HG03066 (cell line): Measurements from ENCODE around the gene KASH5.

Source experiments
- ATAC-seq: cut with Tn5 transposase; IDR thresholded peaks from one replicate; pipeline ENCODE4 v1.9.1; 2021; ENCODE audit warnings: low read depth; ENCODE audit not compliant: unreplicated experiment

The KASH5 gene

DNA sequence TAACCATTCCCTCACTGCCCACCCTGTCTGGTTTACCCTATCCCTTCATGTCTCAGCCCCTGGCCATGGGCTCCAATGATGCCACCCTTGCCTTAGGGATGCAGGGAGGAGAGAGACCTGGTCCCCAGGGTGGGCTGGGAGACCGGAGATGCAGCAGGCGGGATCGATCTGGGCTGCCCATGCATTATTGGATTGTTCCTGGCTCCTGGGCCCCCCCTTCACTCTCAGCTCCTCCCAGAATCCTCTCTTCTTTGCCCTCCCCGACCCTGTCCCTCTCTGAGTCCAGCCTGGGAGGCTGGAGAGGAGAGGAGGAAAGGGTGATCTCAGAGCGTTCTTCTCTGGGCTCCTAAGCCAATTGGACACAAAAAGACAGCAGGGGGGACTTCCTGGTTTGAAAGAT lies 5.8 kb downstream of the KASH5 start:
- no peak for ATAC-seq

DNA sequence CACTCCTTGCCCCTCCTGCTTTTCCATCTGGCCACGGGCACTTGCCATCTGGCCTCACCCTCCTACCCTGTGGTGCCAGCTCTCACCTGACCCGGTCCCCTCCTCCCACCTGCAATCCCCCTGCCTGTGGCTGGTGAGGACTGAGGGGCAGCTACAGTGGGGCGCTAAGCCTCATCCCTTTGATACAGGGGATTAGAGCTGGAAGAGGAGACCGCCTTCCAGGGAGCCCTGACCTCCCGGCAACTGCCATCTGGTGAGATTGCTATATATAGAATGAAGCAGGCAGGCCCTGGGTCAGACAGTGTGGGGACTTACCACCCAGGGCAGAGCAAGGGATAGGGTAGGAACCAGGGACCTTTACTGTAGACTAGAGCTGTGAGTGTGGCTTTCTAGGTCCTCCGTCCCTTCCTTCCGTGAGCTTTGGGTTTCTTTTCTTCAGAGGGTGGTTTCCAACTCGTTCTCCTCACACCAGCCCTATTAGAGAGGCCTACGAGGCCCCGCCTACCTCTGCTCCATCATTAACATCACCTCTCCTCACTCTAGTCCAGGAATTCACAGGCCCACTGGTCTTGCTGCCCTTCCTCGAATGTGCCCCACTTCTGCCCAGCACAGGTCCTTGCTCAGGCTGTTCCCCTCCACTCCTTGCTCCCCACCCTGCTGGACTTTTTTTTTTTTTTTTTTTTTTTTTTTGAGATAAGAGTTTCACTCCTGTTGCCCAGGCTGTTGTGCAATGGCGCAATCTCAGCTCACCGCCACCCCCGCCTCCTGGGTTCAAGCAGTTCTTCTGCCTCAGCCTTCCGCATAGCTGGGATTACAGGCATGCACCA lies 7.7 kb downstream of the KASH5 start:
- no peak for ATAC-seq

DNA sequence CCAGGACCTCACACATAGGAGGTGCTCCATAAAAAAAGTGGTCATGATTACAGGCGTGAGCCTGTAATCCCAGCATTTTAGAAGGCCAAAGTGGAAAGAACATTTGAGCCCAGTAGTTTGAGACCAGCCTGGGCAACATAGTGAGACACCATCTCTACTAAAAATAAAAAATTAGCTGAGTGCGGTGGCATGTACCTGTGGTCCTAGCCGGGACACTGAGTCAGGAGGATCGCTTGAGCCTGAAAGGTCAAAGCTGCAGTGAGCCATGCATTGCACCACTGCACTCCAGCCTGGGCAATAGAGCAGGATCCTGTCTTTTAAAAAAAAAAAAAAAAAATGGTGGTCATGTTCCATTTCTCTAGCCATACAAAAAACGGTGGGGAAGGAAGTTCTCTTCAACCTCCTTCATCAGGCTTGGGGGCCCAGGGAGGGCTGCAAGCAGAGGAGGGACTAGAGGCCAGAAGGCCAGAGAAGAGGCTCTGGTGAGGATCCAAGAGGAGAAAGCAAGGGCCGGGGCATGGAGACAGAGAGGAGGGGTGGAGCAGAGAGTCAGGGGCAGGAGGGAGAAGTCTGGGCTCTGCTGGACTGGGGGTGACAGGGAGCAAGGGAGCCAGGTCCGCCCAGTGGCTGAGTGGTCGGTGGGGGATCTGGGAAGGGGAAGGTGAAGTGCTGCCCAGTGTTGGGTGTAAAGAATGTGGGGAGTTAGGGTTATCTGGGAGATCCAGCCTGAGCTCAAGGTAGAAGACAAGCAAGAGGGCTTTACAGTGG lies 8.9 kb downstream of the KASH5 start:
- ATAC-seq: no peak

DNA sequence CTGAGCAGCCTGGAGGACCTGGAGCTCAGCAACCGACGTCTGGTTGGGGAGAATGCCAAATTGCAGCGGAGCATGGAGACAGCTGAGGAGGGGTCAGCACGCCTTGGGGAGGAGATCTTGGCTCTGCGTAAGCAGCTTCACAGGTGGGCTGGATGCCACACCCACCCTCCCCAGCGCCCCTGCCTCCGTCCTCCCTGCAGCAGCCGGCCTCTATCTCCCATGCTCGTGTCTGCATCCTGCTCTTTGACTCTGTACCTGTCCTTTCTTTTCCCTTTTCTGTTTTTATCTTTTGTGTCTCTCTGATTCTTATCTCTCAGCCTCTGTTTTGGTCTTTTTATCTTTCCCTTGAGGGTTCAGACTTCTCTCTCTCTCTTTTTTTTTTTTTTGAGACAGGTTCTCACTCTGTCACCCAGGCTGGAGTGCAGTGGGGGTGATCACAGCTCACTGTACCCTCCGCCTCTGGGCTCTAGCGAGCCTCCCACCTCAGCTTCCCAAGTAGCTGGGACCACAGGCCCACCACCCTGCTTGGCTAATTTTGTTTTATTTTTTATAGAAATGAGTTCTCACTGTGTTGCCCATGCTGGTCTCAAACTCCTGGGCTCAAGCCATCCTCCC lies 10.1 kb downstream of the KASH5 start:
- ATAC-seq: no peak

DNA sequence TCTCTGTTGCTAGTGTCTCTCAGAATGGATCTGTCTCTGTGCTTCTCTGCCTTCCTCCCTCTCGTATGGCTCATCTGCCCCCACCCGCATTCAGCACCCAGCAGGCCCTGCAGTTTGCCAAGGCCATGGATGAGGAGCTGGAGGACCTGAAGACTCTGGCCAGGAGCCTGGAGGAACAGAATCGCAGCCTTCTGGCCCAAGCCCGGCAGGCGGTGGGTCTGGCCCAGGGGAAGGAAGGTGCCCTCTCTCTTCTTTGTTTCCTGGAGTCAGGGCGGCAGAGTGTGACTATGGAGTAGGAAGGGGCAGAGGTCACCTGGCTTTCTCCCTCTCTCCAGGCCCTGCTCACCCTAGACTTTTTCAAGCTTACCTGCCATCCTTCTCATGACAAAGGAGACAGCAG lies 10.9 kb downstream of the KASH5 start:
- ATAC-seq: no peak

DNA sequence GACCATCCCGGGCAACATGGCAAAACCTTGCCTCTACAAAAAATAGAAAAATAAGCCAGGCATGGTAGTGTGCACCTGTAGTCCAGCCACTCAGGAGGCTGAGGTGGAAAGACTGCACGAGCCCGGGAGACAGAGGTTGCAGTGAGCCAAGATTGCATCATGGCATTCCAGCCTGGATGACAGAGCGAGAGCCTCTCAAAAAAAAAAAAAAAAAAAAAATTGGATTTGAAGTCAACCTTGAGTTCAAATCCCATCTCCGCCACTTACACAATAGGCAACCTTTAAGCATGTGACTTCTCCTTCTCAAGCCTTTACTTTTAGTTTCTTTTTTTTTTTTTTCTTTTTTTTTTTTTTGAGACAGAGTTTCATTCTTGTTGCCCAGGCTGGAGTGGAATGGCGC lies 12.0 kb downstream of the KASH5 start:
- ATAC-seq: no peak

DNA sequence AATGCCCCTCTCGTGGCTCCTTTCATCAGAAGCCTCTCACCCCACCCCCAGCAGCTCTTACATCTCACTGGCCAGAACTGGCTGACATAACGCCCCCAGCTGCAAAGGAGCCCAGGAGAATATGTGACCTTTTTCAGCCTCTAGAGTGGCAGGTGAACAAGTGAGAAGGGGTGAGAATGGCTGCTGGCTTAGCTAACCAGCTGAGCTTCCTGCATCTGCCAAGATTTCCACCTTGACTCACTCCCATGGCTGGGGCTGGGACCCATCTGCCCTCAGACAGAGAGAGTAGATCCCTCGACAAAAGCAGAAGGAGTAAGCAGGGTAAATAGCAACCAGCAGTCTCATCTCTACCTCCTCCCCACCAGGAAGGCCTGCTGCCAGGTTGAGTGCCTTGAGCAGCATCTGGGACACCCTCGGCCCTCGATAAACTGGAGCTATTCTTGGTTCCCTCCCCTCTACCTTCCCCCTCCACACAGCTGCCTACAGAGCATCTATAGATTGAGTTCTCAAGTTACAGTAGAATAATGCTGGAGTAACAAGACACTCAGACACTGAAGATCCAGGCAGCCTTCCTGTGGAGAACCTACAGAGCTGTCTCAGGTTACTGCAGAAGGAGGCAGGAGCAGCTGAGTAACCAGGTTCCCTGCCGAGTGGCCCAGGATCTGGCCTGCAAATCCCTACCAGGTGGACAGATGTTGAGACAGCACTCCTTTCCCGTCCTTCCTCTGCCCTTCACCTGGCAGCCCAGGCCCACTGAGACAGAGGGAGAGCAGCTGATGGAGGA lies 15.5 kb downstream of the KASH5 start:
- no peak for ATAC-seq

DNA sequence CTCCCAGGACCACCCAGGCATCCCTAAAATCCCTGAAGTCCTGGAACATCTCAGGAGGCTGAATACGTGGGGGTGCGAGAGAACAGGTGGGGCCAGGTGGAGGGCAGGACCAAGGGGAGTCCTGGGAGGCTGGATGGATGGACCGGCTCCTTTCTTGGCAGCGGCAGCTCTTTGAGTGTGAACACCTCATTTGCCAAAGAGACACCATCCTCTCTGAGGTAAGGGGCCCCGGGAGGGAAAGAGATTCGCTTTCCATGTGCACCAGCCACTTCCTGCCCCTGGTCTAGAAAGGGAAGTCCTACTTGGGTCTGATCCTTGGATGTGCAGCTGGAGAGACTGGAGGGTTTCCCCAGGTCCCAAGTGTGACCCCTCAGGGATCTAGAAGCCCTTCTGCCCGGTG lies 19.0 kb downstream of the KASH5 start:
- no peak for ATAC-seq

DNA sequence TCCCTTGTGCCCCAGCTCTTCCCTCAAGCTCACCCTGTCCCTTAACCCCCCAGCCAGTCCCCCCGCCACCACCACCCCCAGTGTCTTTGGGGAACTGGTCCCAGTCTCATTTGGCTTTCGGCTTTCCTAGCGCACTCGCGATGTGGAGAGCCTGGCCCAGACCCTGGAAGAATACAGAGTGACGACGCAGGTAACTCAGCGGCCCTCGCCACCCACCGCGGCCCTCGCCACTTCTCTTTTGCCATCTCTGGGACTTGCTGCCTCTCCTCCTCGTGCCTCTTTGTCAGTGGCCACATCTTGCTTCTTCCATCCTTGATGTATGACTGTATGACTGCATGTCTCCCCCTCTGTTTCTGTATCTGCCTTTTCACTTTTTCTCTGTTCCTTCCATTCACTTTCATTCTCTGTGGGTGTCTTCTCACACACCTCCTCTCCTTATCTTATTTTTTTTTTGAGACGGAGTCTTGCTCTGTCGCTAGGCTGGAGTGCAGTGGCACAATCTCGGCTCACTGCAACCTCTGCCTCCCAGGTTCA lies 19.5 kb downstream of the KASH5 start:
- ATAC-seq: no peak

DNA sequence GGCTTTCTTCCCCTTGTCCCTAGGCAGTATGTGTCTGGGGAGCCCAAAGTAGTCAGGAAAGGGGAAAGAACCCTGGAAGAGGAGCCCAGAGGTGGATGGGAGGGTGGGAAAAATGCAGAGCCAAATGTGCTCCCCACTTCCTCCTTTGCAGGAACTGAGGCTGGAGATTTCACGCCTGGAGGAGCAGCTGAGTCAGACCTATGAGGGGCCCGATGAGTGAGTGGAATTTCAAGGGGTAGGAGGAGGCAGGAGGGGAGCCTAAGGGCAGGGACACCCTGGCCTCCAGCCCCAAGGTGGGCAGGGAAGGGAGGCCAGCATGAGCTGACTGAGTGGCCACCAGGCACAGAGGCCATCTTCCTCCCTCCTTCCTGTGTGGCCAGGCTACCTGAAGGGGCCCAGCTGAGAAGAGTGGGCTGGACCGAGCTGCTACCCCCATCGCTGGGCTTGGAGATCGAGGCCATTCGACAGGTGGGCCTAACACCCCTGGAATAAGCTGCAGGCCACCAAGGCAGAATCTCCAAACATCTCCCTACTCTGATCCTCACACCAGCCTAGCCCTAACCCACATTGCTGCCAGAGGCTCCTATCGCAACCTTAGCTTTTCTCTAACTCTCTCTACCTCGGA lies 20.9 kb downstream of the KASH5 start:
- ATAC-seq: no peak

DNA sequence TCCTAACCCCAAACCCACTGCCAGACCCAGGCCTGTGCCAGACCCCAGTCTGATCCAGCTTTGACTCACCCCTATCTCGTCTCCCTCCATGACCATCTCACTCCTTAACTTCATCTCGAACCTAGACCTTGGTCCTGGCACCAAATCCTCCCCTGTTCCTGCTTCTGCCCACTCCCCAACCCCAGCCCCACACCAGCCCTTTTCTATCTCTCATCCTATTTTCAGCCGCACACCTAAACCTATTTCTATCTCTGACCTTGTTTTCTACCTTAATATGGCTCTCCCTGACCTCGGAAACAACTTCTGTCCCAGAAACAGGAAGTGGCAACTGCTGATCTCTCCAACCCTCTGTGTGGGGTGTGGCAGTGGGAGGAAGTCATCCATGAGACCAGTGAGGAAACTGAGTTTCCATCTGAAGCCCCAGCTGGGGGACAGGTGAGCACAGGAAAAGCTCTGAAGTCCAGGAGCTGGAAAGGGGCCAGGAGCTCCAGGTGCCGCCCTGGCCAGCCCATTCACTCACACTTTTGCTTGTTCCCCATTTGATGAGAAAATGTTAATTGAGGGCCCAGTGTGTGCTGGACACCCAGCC lies 21.5 kb downstream of the KASH5 start:
- no peak for ATAC-seq

DNA sequence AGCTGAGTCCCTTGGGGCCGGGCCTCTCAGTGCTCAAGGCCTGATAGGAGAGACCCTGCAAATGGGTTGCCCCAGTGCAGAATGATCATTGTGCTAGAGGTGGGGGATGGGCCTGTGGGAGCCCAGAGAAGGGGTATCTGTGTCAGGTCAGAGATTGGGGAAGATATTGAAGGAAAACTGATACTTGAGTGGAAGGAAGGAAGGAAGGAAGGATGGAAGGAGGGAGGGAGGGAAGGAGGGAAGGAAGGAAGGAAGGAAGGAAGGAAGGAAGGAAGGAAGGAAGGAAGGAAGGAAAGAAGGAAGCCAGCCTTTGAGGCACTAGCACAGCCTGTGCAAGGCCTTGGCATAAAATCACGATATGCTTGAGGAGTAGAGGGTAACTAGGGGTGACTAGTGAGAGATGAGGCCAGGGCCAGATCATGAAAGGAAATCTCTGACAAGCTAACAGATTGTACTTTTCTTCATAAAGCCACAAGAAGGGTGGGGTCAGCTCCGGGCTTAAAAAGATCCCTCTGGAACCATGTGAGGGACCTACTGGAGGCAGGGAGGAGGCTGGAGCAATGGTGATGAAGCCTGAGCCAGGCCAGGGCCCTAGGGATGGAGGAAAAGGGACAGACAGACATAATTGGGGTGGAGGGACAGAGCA lies 23.8 kb downstream of the KASH5 start:
- ATAC-seq: no peak

DNA sequence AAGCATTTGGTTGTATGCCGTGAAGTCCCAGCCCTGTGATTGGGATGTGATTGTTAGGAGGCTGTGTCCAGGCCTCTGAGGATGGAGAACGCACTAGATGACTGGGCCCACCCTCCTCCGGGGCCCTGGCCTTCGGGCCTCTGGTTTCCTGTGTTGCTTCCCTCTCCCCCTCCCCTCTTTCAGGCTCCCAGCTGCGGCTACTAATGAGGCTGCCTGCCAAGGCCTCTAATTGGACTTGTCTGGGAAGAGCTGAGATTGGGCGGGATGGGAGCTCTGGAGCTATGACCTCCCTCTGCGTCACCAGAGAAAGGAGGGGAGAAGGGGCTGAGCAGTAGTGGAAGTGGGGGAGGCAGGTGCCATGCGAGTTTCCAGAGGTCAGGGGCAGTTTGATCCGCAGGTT lies 25.3 kb downstream of the KASH5 start:
- ATAC-seq: no peak

DNA sequence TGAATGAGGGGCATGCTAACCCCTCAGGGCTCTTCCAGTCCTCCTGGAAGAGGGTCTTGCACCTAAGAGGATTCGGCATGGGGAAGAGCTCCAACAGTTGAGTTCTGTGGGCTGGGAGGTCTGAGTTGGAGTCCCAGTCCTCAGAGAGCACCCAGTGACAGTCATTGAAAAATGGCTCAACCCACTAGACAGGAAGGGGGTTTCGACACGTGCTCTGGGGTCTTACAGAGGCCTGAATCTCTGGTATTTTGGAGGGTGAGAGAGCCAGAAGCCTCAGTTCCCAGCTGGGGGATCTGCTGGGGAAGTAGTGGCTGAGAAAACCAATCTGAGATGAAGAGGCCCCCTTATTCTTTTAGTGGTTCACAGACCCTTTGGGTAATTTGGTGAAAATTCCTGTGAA lies 26.2 kb downstream of the KASH5 start:
- no peak for ATAC-seq

DNA sequence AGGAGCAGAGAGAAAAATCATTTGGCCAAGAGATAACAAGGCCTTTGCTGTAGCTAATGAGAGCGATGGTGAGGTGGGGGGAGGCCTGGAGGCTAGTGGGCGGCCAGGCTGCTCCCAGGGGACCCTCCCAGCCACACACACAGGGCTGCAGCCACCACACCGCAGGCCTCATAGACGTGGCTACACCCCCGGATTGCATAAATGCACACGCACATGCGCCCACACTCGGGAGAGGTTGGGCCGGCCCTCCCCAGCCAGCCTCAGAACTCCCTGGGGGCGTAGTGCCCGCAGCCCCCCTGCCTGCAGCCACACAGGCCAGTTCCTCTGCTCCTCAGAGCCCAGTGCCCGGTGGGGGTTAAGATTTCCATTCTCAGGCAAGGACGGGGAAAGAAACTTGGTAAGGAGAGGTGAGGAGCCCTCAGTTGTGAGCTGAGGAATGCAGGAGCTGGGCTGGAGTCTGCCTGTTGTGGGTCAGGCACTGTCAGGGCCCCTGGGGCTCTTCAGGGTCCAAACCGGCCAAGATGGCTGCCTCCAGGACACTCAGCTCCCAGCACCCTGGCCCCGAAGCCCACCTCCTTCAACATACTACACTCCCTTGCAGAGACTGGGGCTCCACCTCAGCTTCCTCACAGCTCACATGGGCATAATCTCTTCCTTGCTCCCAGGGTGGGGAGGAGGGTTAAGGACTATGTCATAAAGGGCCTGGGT lies 27.2 kb downstream of the KASH5 start:
- ATAC-seq: no peak

DNA sequence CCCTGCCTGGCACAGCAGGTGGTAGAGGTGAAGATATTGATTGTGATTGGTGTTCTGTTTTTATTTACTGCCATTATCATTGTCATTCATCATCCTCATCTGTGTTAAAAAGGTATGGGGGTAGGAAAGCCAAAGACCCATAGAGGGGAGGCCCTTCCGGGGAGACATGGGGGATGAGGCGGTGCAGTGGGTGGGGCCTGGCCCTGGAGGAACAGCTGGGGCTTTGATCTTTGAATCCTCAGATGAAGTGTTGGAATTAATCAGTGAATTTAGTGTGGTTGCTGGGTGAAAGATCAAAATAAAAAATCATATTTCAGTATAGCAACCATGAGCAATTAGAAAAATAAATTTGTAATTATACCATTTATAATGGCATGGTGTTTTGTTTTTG lies 27.8 kb downstream of the KASH5 start:
- no peak for ATAC-seq

DNA sequence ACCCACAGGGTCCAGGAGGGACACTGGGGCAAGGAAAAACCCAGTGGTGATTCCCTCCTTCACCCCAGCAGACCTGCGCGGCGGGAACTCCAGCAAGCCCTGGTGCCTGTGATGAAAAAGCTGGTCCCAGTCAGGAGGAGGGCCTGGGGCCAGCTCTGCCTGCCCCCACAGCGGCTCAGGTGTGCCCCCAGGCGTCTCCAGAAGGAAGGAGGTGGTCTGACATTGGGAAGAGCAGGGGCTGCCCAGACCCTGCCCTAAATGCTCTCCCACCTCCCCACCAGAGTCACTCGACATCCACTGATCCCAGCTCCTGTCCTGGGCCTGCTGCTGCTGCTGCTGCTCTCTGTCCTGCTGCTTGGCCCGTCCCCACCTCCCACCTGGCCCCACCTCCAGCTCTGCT lies 29.0 kb downstream of the KASH5 start:
- ATAC-seq: no peak

DNA sequence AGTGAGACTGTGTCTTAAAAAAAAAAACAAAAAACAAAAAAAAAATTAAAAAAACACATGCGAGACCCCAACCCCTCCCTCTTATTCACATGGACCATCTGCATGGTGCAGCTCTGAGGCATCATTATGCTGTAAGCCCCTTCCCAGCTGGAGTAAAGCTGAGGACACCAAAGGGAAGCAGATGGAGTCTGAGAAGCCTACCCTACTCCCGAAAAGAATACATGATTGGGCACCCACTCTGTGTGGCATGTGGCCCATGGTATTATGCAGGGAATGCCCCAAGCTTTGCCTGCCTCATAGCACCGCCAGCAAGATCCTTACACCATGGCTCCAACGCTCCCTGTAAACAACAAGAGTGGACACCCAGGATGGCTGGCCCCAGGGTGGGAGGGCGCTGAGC lies 30.5 kb downstream of the KASH5 start:
- no peak for ATAC-seq

DNA sequence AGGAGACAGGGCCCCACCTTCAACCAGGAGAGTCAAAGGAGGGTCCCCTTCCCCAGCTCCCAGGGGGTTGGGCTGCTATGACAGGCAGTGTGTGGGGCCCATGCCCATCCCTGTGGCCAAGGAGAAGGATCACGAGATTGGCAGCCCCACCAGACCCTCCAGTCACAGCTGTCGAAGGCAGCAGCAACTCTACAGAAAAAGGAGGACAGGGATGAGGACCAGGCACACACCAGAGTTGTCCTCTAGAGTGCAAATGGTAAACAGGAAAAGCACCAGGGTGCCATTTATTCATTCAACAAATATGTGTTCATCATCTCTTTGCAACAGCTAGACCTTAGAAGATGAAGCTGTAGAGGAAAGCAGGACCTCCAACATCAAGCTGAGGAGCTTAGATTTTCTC lies 31.1 kb downstream of the KASH5 start:
- ATAC-seq: no peak
